HepG2 (cell line): ENCODE measurements around the gene SORD. TPM values are rescaled to one million over a fixed set of nuclear protein-coding genes. Genes with fewer than 3 reads are reported as not detected.

Experiments used
- ATAC-seq: fragments of 200-7000 bp; cut with Tn5 transposase; 3 replicates; pipeline ENCODE4 v1.9.1; 2020; ENCODE audit warnings: mild to moderate bottlenecking, moderate library complexity
- BruUV-seq: library from RNA; stranded (reverse); fragments of 400-500 nt; replicated peaks from 2 replicates; lab custom pipeline; 2021; lab: Mats Ljungman, UMichigan
- CTCF ChIA-PET: fragments of 300-600 bp; formaldehyde crosslinking; extraction: SDS; loops from one replicate; lab custom pipeline; 2021; ENCODE audit warnings: low total read pairs, inconsistent platforms, low intra/inter-chr PET ratio; lab: Yijun Ruan, JAX
- POLR2A ChIA-PET: fragments of 350-600 bp; sonication (Branson Sonifier 250); formaldehyde crosslinking; loops from one replicate; lab custom pipeline; 2020; ENCODE audit warnings: antibody characterized with exemption, inconsistent platforms; lab: Yijun Ruan, JAX
- DNase-seq: peaks from one replicate; pipeline ENCODE4 v3.0.0-alpha.2; 2015; ENCODE audit warnings: low spot score
- FAIRE-seq: peaks from 3 replicates; lab custom pipeline; 2011; peaks lifted over from hg19 to GRCh38; lab: Jason Lieb, UNC
- H2AFZ ChIP-seq: one replicate; pipeline ENCODE4 v1.6.1; 2011; ENCODE audit warnings: low read length, inconsistent platforms
- H3K27ac ChIP-seq: fragments of 300-600 bp; 3 replicates; pipeline ENCODE4 v1.8.0; 2011; ENCODE audit warnings: mixed run types, mild to moderate bottlenecking, mixed read lengths, low read length, inconsistent platforms; ENCODE audit not compliant: insufficient read depth; ENCODE audit errors: extremely low read length
- H3K27me3 ChIP-seq, 2 experiments: fragments of 200-600 bp in 1 of 2; 2 replicates in 1 of 2; 3 replicates in 1 of 2; pipeline versions ENCODE4 v1.6.0 to v1.8.0; 2011; ENCODE audit warnings: low read length in 2 of 2, mild to moderate bottlenecking in 2 of 2, moderate library complexity in 2 of 2, inconsistent platforms in 1 of 2; ENCODE audit not compliant: insufficient read depth in 2 of 2, control insufficient read depth in 1 of 2
- H3K36me3 ChIP-seq, 2 experiments: fragments of 200-600 bp in 1 of 2; replicated peaks in 1 of 2; 2 replicates in 1 of 2; 3 replicates in 1 of 2; pipeline versions ENCODE4 v1.5.1 to v1.8.0; 2011; ENCODE audit warnings: low read length in 2 of 2, inconsistent platforms in 1 of 2; ENCODE audit not compliant: insufficient read depth in 2 of 2, control insufficient read depth in 1 of 2
- H3K4me1 ChIP-seq: 2 replicates; pipeline ENCODE4 v1.5.1; 2012; ENCODE audit warnings: low read length, inconsistent platforms; ENCODE audit not compliant: insufficient read depth
- H3K4me2 ChIP-seq: 2 replicates; pipeline ENCODE4 v1.6.0; 2011; ENCODE audit warnings: low read depth, low read length, inconsistent platforms
- H3K4me3 ChIP-seq, 3 experiments: fragments of 200-600 bp in 1 of 3; sonication (generic), shearing (Covaris generic) in 1 of 3; replicated peaks in 1 of 3; 2 replicates each; pipeline ENCODE4 v1.5.1; 2011 to 2016; ENCODE audit warnings: low read length in 3 of 3, inconsistent platforms in 2 of 3, low read depth in 2 of 3, mild to moderate bottlenecking in 2 of 3, control low read depth in 1 of 3, mixed read lengths in 1 of 3; ENCODE audit not compliant: insufficient read depth in 1 of 3
- H3K79me2 ChIP-seq: one replicate; pipeline ENCODE4 v1.6.1; 2011; ENCODE audit warnings: low read length, inconsistent platforms; ENCODE audit not compliant: insufficient read depth
- H3K9ac ChIP-seq: 2 replicates; pipeline ENCODE4 v1.6.0; 2011; ENCODE audit warnings: mild to moderate bottlenecking, low read depth, low read length, inconsistent platforms; ENCODE audit not compliant: insufficient read depth
- H3K9me3 ChIP-seq: 2 replicates; pipeline ENCODE4 v1.5.1; 2012; ENCODE audit warnings: mild to moderate bottlenecking, low read length
- H4K20me1 ChIP-seq: 2 replicates; pipeline ENCODE4 v1.6.0; 2011; ENCODE audit warnings: inconsistent platforms, mild to moderate bottlenecking, low read length, moderate library complexity; ENCODE audit not compliant: insufficient read depth
- ATF4 ChIP-seq, 2 experiments: fragments of 450-650 bp in 1 of 2; sonication (generic) in 1 of 2; formaldehyde crosslinking; IDR thresholded peaks; 2 replicates each; pipeline versions ENCODE4 v1.5.0 to v1.8.0; 2020 to 2022; ENCODE audit warnings: mild to moderate bottlenecking in 1 of 2, missing genetic modification reagents in 1 of 2
- FOXK1 ChIP-seq: sonication (generic); formaldehyde crosslinking; IDR thresholded peaks from 2 replicates; pipeline ENCODE4 v1.4.0; 2020; ENCODE audit warnings: low read depth, missing genetic modification reagents, borderline replicate concordance
- HHEX ChIP-seq: IDR thresholded peaks from 2 replicates; pipeline ENCODE4 v1.6.1; 2016; ENCODE audit warnings: control low read depth
- HOXA9 ChIP-seq: sonication (generic); formaldehyde crosslinking; IDR thresholded peaks from 2 replicates; pipeline ENCODE4 v1.8.1; 2022; ENCODE audit warnings: missing genetic modification reagents, mild to moderate bottlenecking, moderate library complexity, borderline replicate concordance
- IRX3 ChIP-seq: sonication (generic); formaldehyde crosslinking; IDR thresholded peaks from 2 replicates; pipeline ENCODE4 v1.8.1; 2023; ENCODE audit warnings: mild to moderate bottlenecking, low read depth, missing genetic modification reagents, borderline replicate concordance
- MEIS2 ChIP-seq: sonication (generic); formaldehyde crosslinking; IDR thresholded peaks from 2 replicates; pipeline ENCODE4 v1.9.0; 2021; ENCODE audit warnings: mild to moderate bottlenecking, missing genetic modification reagents
- MZF1 ChIP-seq: sonication (generic); formaldehyde crosslinking; IDR thresholded peaks from 2 replicates; pipeline ENCODE4 v1.8.1; 2023; ENCODE audit warnings: mild to moderate bottlenecking, missing genetic modification reagents, borderline replicate concordance
- NR0B2 ChIP-seq: sonication (generic); formaldehyde crosslinking; IDR thresholded peaks from 2 replicates; pipeline ENCODE4 v1.4.0; 2020; ENCODE audit warnings: mild to moderate bottlenecking, missing genetic modification reagents
- PITX1 ChIP-seq: sonication (generic); formaldehyde crosslinking; IDR thresholded peaks from 2 replicates; pipeline ENCODE4 v1.5.1; 2020; ENCODE audit warnings: mild to moderate bottlenecking, missing genetic modification reagents
- POGZ ChIP-seq: sonication (generic); formaldehyde crosslinking; IDR thresholded peaks from 2 replicates; pipeline ENCODE4 v1.4.0; 2020; ENCODE audit warnings: mild to moderate bottlenecking, missing genetic modification reagents
- SAFB2 ChIP-seq: sonication (generic); formaldehyde crosslinking; IDR thresholded peaks from 2 replicates; pipeline ENCODE4 v1.5.1; 2020; ENCODE audit warnings: missing genetic modification reagents, low read depth, mild to moderate bottlenecking, borderline replicate concordance
- SNAPC4 ChIP-seq: sonication (generic); formaldehyde crosslinking; IDR thresholded peaks from 2 replicates; pipeline ENCODE4 v1.4.0; 2020; ENCODE audit warnings: mild to moderate bottlenecking, missing genetic modification reagents
- THAP7 ChIP-seq: sonication (generic); formaldehyde crosslinking; IDR thresholded peaks from 2 replicates; pipeline ENCODE4 v1.8.1; 2023; ENCODE audit warnings: mild to moderate bottlenecking, missing genetic modification reagents
- TSC22D2 ChIP-seq: sonication (generic); formaldehyde crosslinking; IDR thresholded peaks from 2 replicates; pipeline ENCODE4 v1.5.1; 2020; ENCODE audit warnings: missing genetic modification reagents, mild to moderate bottlenecking, borderline replicate concordance
- WIZ ChIP-seq: sonication (generic); formaldehyde crosslinking; IDR thresholded peaks from 2 replicates; pipeline ENCODE4 v1.5.1; 2020; ENCODE audit warnings: mild to moderate bottlenecking, missing genetic modification reagents
- ZMAT5 ChIP-seq: sonication (generic); formaldehyde crosslinking; IDR thresholded peaks from 2 replicates; pipeline ENCODE4 v1.5.0; 2020; ENCODE audit warnings: mild to moderate bottlenecking, low read depth, missing genetic modification reagents, borderline replicate concordance
- ZNF20 ChIP-seq: sonication (generic); formaldehyde crosslinking; IDR thresholded peaks from 2 replicates; pipeline ENCODE4 v1.4.0; 2020; ENCODE audit warnings: mild to moderate bottlenecking, moderate library complexity, missing genetic modification reagents
- ZNF713 ChIP-seq: sonication (generic); formaldehyde crosslinking; IDR thresholded peaks from 2 replicates; pipeline ENCODE4 v1.4.0; 2020; ENCODE audit warnings: mild to moderate bottlenecking, missing genetic modification reagents
- WGBS: methylation state at CpG from one replicate; pipeline ENCODE4 v1.1.6; 2017; ENCODE audit warnings: low lambda C conversion rate; 5-methylcytosine and 5-hydroxymethylcytosine counted together
- in situ Hi-C: cut with HindIII; loops from 2 replicates; pipeline ENCODE4 v1.10.0; 2017; ENCODE audit warnings: low pct_unique_long_range_greater_than_20kb; ENCODE audit not compliant: extremely low pct_ligation_motif_present
- intact Hi-C: fragments of 100-400 bp; cut with micrococcal nuclease; formaldehyde crosslinking; loops from one replicate; pipeline ENCODE4 v1.10.0; 2022; ENCODE audit not compliant: unreplicated experiment
- polyA plus RNA-seq, 8 experiments: library from polyadenylated mRNA; depleted of rRNA in 3 of 8; stranded (reverse) in 7 of 8; unstranded in 1 of 8; fragments of >200 nt; fragmentation: Illumina TruSeq in 4 of 8; extraction: Trizol in 4 of 8; gene quantifications; 2 replicates each; pipeline versions ENCODE4 v1.2.1 to v1.2.3, GENCODE V29; 2011 to 2016; ENCODE audit warnings: low read depth in 4 of 8, missing spikeins in 1 of 8, mixed read lengths in 1 of 8; ENCODE audit not compliant: insufficient read depth in 1 of 8
- total RNA-seq, 5 experiments: library from RNA; depleted of rRNA; stranded (reverse); fragments of >200 nt; fragmentation: Illumina TruSeq; extraction: Trizol; gene quantifications; 2 replicates each; pipeline ENCODE4 v1.2.3, GENCODE V29; 2016; ENCODE audit warnings: low read depth in 1 of 5

SORD gene
- total and polyA plus RNA-seq, 2 of the 13 experiments (the other 11 are each of a cell fraction or from before 2014, with no cell fraction given): 59.1 to 95.3 TPM

GRCh38 chr15:45102226-45102625, 79.2 kb downstream of the SORD start:
- in situ Hi-C loops: no loop called here
- H3K9me3 ChIP-seq: no peaks in the 10 kb centered on the region
- H3K27ac ChIP-seq: no peak overlapping the region
- TF ChIP-seq FOXK1 (CRISPR knock-in tag): no peak
- no peak for TF ChIP-seq THAP7 (CRISPR knock-in tag)
- TF ChIP-seq WIZ (CRISPR knock-in tag): no peak
- TF ChIP-seq IRX3 (CRISPR knock-in tag): no peak
- TF ChIP-seq HOXA9 (CRISPR knock-in tag): no peak
- no peak for TF ChIP-seq MZF1 (CRISPR knock-in tag)
- TF ChIP-seq PITX1 (CRISPR knock-in tag): no peak
- no peak for TF ChIP-seq TSC22D2
- no peak for TF ChIP-seq POGZ (CRISPR knock-in tag)
- TF ChIP-seq ZNF20 (CRISPR knock-in tag): no peak
- TF ChIP-seq MEIS2 (CRISPR knock-in tag): no peak
- no peak for TF ChIP-seq SAFB2 (CRISPR knock-in tag)
- no peak for TF ChIP-seq ZMAT5 (CRISPR knock-in tag)
- TF ChIP-seq SNAPC4 (CRISPR knock-in tag): no peak
- TF ChIP-seq ATF4 (CRISPR knock-in tag; IDR thresholded peaks at IDR 0.05): no peak
- TF ChIP-seq ZNF713 (CRISPR knock-in tag): no peak
- TF ChIP-seq NR0B2 (CRISPR knock-in tag): no peak
- no peak for TF ChIP-seq HHEX (CRISPR knock-in tag)
- peaks cover 5 to 33% of the 10 kb centered on the region in 2 experiments for H3K27me3 ChIP-seq
- ChIA-PET CTCF (no interaction called here), POLR2A (no interaction called here)
- no peaks in the 10 kb centered on the region for H3K79me2 ChIP-seq
- no peaks in the 10 kb centered on the region for H3K36me3 ChIP-seq
- no peaks in the 10 kb centered on the region for H3K4me1 ChIP-seq
- no peak for DNase-seq
- H4K20me1 ChIP-seq: no peaks in the 10 kb centered on the region
- H2AFZ ChIP-seq: no peak overlapping the region
- no peak overlapping the region for H3K4me2 ChIP-seq
- H3K9ac ChIP-seq: no peak overlapping the region
- ATAC-seq: no peak
- no peak overlapping the region for H3K4me3 ChIP-seq
- FAIRE-seq: no peak
- BruUV-seq: no TSS peak
- 30% methylated on average over 3 of the region's 6 CpGs for WGBS
- intact Hi-C loops: no loop called here
